NCI-H1048 (cell line): Measurements from ENCODE around the gene NCOA3.

Source experiments
- DNase-seq: peaks from one replicate; lab custom pipeline; 2025; lab: John Stamatoyannopoulos, UW

The NCOA3 gene

DNA sequence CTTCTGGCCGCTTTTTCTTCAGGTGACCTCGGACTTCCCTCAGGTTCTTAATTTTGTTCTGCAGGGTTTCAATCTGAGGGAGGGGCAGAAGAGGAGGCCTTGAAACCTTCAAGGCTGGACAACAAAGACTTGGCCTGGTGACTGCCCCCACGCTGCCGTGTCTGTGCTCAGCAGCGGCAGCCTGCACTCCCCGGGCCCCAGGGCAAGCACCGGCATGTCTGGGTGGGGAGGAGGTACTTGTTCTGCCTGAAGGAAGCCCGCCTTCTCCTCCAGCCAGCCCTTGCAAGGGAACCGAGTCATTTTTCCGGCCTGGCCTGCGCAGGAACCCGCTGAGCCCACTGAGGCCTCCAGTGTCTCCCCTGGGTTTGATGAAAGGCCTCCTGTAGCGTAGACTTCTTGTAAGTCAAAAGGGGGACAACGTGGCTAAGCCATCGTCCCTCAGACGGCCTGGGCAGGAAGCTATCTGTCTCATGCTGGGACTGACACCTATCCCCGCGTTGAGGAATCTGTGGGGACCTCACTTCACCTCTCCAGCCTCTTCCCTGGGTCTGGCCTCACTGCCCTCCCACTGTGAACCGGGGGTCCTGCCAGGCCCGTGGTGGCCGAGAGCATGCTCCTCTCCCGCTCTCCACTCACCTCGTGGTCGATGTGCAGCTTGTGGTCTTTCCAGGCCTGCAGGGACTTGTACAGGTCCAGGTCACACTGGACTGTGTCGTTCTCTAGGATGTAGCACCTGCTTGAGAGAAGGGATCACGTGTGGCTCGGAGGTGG, 163.7 kb downstream of the NCOA3 start:
- no peak for DNase-seq

DNA sequence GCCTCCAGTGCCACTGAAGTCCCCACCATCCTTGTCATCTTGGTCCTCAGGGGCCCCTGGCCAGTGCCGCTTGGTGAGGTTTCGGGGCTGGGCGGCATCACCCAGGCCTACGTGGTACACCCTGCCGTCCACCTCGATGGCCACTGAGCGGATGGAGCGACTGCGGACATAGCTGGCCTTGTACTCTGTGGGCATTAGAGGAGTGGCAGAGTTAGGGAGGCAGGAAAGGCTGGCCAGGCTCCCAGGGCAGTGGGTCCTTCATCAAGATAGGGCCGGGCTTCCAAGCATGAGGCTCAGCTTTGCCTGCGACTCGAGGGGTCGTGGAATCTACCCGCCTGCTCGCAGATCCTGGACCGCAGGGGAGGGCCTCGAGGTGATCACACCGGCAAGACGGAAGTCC, 164.6 kb downstream of the NCOA3 start:
- DNase-seq, result no peak

DNA sequence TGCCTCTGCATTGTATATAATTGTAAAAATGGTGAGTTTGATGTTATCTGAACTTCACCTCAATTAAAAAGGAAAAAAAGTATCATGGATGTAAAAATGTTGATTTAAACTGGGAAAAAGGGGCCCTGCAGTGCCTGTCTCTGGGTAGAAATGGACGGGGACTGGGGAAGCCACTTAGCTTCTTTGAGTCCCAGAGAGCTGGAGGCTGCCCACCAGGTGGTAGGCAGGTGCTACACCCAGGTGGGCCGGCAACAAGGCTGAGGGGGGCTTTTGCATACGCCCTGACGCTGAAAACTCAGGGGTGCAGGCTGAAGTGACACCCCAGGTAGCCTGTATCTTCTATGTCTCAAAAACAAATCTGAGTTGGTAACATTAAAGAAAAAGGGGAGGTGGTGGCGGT, 165.4 kb downstream of the NCOA3 start:
- no peak for DNase-seq

DNA sequence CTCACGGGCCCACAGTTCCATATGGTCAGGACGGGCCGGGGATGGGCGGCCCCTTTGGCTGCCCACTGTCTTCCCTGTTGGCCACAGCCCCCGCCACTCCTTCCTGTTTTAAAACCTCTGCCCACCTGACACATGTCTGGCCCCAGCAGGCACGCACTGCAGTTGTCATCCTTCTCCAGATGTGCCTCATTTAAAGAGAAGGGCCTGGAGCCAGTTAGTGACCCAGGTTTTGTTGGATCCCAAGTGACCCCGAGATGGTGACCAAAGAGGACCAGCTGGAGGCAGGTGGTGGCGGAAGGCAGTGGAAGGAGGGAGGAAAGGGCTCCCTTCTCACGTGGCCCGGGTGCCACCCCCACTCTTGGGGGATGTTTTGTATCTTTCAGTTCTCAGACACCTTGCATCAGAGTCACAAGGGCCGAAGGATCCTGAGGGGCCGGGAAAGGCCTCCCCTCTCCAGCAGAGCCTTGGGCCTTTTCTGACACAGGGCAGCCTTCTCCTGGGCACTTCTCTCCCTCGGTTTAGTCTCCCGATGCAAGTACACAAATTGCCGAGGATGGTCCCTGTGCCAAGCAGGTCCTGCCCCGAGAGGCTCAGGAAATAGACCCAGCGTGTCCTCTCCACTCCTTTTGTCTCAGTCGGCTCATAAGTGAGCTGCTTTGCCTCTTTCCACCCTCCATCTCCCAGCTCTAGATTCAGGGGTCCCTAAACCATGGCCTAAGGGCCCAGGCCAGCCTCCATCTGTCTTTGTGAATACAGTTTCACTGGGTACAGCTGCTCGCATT, 166.0 kb downstream of the NCOA3 start:
- no peak for DNase-seq

DNA sequence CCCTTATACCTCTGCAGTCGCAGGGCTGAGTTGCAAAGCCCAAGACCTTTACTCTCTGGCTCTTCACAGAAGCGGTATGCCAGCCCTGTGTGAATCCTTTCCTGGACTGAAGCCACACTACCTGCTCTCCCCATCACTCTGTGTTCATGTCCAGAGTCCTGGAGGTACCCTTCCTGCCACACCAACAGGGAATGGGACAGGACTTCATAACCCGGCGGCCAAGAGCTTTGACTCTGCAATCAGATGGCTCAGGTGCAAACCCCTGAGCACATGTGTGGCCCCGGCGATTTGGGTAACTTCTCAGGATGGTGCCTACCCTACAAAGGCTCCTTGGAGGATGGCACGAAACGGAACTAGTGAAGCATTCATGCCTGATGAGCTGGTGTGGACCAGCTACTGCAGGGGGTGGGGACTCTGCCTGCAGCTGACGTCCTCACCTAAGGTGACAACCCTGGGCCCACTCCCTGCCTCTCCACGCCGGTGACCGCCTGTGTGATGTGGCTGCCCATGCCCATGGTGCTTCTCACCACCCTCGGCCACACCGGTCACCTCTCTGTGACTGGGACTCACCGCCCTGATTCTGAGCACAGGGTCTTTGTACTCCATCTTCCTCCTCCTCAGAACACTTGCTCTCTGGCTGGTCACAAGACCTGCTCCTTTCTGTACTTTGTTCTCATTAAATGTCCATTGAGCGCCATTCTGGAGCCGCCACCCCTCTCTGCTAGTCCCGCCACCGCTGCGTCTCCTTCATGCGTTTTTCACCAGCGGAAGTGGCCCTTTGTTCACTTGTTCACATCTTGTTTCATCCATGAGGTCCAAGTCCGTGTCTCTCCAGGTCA, 166.8 kb downstream of the NCOA3 start:
- no peak for DNase-seq

DNA sequence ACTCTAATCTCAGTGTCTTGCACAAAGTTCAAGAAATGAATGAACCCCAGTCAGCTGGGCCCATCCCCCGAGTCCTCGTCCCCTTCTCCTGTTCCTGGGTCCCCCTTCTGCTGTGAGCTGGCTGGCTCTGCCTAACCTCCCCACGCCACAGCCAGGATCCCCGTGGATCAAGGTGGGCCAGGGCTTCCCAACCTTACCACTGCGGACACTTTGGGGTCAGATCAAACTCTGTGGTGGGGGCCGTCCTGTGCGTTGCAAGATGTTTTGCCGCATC, 167.4 kb downstream of the NCOA3 start:
- DNase-seq, result no peak

DNA sequence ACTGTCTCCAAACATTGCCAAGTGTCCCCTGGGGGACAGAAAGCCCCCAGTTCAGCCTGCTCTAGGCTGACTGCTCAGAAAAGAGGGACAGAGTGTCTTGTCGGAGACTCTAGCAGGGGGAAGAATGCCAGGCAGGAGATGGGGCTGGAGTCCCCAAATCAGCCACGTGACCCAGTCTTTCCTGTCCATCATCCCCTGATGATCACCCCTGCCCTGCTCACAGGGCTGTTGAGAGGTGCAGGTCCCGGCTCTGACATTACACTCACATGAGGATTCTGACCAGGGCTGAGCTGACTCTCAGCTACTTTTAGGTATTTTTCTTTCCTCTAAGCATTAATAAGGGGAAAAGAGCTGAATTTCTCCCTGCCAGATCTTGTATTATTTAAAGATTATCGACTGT, 167.8 kb downstream of the NCOA3 start:
- no peak for DNase-seq

DNA sequence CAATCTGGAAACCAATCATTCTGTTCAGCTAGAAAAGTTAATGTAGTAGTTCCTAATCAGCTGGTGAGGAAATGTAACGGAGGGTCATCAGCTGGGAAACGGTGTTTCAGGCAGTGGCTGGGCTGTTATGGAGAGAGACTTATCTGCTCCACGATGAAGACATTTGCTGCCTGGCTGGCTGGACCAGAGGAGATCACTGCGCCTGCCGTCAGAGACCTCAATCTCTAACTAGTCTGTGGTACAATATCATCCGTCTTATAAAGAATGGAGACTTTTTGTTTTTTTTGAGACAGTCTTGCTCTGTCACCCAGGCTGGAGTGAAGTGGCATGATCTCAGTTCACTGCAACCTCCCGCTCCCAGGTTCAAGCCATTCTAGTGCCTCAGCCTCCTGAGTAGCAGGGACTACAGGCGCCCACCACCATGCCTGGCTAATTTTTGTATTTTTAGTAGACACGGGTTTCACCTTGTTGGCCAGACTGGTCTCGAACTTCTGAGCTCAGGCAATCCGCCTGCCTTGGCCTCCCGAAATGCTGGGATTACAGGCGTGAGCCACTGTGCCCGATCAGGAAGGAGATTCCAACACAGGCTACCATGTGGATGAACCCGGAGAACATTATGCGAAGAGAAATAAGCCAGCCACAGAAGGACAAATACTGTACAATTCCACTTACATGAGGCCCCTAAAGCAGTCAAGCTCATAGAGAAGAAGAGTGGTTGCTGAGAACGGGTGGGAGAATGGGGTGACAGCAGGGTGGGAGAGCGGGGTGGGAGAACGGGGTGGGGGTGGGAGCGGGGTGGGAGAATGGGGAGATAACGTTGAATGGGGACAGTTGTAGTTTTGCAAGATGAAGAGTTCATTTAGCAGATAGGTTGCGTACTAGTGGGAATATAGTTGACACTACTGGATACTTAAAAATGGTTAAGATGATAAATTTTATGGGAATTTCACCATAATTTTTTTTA, 168.5 kb downstream of the NCOA3 start:
- no peak for DNase-seq

DNA sequence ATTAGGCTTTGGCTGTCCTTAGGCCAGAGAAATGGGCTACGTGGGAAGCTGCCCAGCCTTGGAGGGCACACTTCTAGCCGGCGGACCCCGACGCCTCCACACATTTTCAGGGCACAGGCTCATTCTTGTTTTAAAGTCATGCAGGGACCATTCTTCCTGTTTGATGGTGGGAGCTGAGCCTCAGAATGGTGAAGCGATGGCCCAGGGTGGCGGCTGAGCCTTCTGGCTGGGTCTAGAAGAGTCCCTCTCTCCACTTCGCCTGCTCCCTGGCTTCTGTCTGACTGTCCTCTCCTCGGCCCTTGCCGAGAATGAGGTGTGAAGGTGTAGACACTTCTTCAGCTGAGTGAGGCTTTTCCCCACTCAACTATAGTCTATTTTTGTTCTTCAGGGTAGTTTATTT, 169.2 kb downstream of the NCOA3 start:
- DNase-seq, result no peak

DNA sequence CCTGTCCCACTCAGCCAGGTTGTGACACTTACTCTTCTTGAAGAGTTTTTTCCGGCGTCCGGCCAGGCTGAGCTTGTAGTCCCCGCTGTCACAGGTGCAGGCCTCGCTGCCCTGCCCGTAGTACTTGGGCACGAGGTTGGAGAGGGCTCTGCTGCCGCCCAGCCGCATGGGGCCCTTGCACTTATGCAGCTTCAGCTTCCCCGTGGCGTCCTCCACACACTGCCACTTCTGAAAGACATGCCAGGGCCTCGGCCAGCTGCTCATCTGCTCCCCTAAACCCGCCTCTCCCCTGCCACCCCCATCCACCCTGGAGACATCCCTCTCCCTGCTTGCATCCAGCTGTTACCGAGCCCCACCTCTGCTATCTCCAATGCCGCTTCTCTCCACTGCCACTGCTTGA, 170.5 kb downstream of the NCOA3 start:
- no peak for DNase-seq

DNA sequence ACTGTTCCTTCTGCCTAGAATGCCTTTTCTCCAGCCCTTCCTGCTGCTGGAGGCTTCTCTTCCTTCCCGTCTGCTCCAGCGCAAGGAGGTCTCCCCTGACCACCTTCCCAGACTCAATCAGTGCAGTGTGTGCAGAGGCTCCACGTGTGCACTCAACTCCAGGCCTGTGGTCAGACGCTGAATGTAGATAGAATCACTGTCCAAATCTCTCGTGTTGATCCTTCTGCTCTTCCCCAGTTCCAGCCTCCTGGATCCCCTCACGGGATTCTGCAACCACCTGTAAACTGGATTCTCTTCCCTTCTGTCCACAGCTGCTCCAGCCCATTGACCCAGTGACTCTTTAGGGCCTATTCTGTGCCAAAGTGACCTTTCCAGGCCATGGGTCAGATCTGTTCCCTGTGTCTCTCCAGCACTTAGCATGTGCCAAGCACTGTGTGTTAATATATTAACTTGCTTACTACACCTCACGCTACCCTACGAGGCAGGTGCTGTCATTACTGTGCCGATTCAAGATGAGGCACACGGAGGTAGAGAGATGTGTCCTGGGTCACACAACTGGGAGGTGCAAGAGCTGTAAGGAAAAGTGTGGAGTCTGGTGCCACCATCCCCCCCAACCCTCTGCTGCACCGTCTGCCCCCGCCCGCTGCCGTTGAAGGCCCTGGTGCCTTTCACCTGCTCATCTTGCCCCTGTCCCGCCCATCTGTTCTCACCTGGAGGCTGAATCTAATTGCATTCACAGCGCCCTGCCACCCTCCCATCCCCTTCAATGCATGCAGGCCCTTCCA, 171.4 kb downstream of the NCOA3 start:
- DNase-seq, result no peak

DNA sequence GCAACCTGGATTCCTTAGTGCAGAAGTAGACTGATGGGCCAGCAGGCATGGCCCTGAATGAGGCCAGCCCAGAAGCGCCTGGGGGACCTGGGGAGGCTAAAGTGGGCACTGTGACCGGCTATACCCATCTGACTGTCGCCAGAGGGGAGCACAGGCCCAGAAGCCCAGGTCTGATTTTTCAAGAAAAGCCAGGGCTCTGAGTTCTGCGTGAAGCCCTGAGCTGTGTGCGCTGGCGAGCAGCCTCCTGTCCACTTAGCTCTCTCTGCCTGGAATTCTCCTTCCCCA, 171.9 kb downstream of the NCOA3 start:
- DNase-seq, result no peak

DNA sequence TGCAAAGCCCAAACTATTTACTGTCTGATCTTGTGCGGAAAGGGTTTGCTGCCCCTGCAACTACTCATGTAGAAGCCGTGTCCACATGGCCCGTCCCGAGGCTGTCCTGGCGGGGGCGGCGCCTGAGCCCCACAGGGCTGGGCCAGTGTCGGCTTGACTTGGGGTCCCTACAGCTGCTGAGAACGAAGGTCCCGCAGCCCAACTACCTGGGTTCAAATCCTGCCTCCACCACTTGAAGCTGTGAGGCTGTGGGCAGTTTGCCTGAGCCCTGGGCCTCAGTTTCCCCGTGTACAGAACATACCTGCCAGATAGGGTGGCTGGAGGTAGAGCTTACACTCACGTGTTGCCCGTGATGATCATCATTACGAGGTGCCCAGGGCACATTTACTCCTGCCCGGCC, 172.5 kb downstream of the NCOA3 start:
- no peak for DNase-seq

DNA sequence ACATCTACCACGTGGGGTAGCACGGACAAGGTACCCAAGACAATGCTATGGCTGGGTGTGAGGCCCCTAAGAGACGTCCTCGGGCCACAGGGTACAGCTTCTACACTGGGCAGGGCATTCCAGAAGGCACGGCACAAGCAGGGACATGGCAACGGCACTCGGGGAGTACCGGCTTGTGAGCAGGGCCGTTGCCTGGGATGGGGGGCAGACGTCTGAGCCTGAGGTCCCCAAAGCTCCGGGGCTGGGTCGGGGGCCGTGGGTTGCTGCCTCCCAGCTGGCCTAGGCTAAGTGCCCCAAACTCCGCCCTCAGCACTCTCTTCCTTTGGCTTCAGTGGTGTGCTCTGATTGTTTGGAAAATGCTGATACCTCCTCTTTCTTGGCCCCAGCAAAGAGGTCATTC, 173.0 kb downstream of the NCOA3 start:
- no peak for DNase-seq

DNA sequence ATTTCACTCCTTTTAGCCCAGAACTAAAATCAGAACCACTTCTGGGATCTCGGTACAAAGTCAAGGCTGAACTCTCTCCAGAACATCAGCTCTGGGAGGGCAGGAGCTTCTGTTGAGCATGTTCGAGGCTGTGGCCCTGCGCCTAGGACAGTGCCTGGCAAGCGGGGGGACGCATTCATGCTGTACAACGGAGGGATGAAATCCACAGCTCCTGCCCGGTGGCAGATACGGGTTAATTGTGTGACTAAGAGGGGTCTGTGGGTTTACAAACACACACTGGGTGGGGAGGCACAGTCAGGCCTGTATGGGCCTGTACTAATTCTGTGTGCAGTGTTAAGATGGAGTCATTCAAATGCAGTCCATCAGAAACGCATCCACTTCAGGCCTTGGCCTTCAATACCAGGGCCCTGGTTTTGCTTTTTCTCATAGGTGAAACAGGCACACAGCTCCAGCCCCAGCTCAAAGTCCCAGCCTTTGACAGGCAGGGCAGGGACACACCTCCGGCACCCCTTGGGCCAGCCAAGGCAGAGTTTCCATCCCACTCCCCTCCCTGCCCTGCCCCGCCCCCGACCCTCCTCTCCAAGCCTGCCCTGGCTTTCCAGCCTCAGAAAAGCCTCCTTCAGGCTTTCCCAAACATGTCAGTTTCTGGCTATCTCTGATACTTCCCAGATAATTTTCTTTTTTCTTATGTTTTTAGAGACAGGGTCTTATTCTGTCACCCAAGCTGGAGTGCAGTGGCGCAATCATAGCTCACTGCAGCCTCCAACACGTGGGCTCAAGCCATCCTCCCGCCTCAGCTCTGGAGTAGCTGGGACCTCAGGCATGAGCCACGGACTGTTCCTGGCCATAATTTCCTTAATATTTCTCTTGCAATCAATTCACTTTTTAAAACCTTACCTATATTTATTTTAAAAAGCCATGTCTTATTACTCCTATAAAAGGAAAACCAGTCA, 173.8 kb downstream of the NCOA3 start:
- no peak for DNase-seq

DNA sequence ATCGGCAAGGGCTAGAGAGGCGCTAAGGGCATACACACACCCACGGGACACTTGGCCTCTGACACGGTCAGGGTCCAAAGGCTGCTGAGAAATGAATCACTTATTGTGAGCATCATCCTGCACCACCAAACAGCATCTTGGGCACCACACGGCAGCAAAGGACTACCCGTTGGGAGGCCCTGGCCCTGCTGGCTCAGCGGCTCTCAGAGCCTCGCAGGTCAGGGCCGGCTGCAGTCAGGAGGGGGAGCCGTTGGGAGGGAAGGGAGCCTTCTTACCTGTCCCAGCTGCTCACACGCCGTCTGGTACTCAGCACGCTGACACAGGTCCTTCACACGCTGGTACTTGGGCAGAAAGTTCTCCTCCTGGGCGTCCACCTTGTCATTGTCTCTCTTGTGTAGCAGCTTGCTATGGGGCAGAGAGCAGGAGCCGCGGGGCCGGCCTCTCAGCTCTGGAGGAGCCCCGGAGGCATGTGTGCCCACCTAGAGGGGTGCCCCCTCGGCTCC, 174.6 kb downstream of the NCOA3 start:
- DNase-seq, result no peak

DNA sequence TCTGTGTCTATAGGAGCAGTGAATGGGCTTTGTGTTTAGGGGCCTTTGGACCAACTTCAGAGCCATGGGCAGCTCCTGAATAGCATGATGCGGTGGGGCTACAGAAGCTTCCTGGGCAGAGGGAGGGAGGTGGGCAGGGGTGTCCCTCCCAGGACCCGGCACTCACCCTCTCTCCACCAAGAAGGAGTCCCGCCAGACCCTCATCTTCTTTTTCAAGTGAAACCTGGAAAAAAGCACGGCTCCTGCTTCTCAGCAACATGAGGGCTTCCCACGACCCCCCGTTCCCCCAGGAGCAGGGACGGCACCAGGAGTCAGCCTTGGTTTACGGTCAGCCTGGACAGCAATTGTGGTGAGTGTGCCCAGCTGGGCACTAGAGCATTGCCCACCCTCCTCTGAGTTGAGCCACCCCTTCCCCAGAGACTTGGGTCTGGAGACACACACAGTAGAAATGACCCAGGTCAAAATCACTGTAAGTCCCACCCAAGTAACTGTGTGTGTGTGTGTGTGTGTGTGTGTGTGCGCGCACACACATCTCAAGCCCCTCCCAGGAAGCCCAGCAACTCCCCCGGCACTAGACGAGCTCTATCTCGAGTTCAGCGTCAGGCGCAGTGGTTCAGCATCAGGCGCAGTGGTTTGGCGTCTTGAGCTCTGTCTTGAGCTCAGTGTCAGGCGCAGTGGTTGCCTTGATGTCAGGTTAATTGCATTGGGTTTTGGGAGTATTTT, 175.4 kb downstream of the NCOA3 start:
- no peak for DNase-seq

DNA sequence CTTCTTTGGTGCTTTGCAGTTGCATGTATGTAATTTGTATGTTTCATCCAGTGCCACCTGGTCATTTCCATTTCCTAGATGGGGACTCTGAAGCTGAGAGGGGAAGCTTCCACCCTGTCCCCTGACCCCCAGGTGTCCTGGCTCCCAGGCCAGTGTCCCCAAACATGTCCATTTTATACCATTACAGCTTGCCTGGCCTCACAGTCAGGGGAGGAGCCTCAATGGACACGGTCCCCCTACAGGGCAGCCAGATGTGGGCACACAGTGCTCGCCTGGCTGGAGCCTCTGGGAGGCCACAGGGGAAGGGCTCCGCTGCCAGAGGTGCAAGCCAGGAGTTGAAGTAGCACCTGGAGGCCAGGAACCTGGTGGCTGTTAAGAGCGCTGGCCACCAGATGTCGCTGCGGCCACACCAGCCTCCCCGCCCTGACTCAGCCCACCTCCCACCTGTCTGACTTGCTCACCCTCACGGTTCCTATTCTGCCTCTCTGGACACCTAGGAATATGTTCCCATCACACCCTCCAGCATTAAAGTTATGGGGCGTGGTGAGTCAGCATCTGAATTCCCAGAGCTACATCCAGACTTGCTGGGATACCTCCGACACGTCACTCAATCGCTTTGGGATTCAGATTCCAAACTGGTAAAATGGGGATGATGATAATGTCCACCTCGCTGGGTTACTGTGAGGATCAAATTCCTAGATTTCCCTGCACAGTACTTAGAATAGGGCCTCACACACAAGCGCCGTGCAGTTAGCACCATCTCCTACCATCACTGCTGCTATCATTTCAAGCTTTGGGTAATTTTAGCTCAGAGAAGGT, 176.2 kb downstream of the NCOA3 start:
- peak; percentile 39 for DNase-seq
